Mesothelial cell of epicardium (in vitro differentiated cells): ENCODE results near the gene UBR4. TPM values are rescaled to one million over a fixed set of nuclear protein-coding genes. Genes with fewer than 3 reads are reported as not detected.

Source experiments
- DNase-seq, 2 experiments: peaks; one replicate each; pipeline ENCODE4 v3.0.0; 2021; ENCODE audit warnings: low spot score in 2 of 2; ENCODE audit not compliant: unreplicated experiment in 2 of 2
- H3K27ac Mint-ChIP-seq: 2 replicates; pipeline ENCODE4 v1.8.0; 2021; ENCODE audit warnings: mixed read lengths
- H3K27me3 Mint-ChIP-seq: 2 replicates; pipeline ENCODE4 v1.8.0; 2021; ENCODE audit warnings: low read depth, mixed read lengths
- H3K36me3 Mint-ChIP-seq: 2 replicates; pipeline ENCODE4 v1.8.0; 2021; ENCODE audit warnings: mixed read lengths
- H3K4me1 Mint-ChIP-seq: 2 replicates; pipeline ENCODE4 v1.8.0; 2021; ENCODE audit warnings: mixed read lengths
- H3K4me3 Mint-ChIP-seq: 2 replicates; pipeline ENCODE4 v1.8.0; 2021; ENCODE audit warnings: mild to moderate bottlenecking, moderate library complexity, mixed read lengths
- H3K9me3 Mint-ChIP-seq: 2 replicates; pipeline ENCODE4 v1.8.0; 2021; ENCODE audit warnings: mixed read lengths
- CTCF ChIP-seq: fragments of 200-600 bp; sonication (generic); IDR thresholded peaks from one replicate; pipeline ENCODE4 v1.5.0; 2021; ENCODE audit warnings: antibody characterized with exemption; ENCODE audit not compliant: unreplicated experiment
- total RNA-seq: library from RNA; stranded (reverse); gene quantifications from 3 replicates; pipeline ENCODE4 v1.2.1, GENCODE V29; 2021

UBR4 gene
- total RNA-seq, 1 donor from 2014 or later: 222 TPM

GRCh38 chr1:19073311-19074186, 136.5 kb downstream of the UBR4 start:
- no peak for DNase-seq
- Mint-ChIP-seq H3K27me3 (no peaks in the 10 kb centered on the region), H3K27ac (no peak overlapping the region), H3K4me1 (no peaks in the 10 kb centered on the region), H3K36me3 (peaks cover 30% of the 10 kb centered on the region), H3K9me3 (no peaks in the 10 kb centered on the region), H3K4me3 (no peak overlapping the region)
- no peak for TF ChIP-seq CTCF

- no peak for TF ChIP-seq CTCF
- Mint-ChIP-seq H3K4me1 (no peaks in the 10 kb centered on the region), H3K36me3 (peaks cover 30% of the 10 kb centered on the region), H3K27ac (no peak overlapping the region), H3K9me3 (no peaks in the 10 kb centered on the region), H3K4me3 (no peak overlapping the region), H3K27me3 (no peaks in the 10 kb centered on the region)
- no peak for DNase-seq
Observed at GRCh38 chr1:19072285-19072981, 137.6 kb downstream of the UBR4 start.

- TF ChIP-seq CTCF: no peak
- Mint-ChIP-seq H3K4me1 (no peaks in the 10 kb centered on the region), H3K27me3 (no peaks in the 10 kb centered on the region), H3K36me3 (peaks cover 26% of the 10 kb centered on the region), H3K9me3 (no peaks in the 10 kb centered on the region), H3K27ac (no peak overlapping the region), H3K4me3 (no peak overlapping the region)
- DNase-seq: no peak
Observed at GRCh38 chr1:19071674-19072281, 138.3 kb downstream of the UBR4 start.

- no peak overlapping the region for H3K4me3 Mint-ChIP-seq
- H3K4me1 Mint-ChIP-seq: no peaks in the 10 kb centered on the region
- no peak overlapping the region for H3K27ac Mint-ChIP-seq
- DNase-seq: no peak
- H3K36me3 Mint-ChIP-seq: peaks cover 19% of the 10 kb centered on the region
- TF ChIP-seq CTCF: no peak
- H3K27me3 Mint-ChIP-seq: no peaks in the 10 kb centered on the region
- no peaks in the 10 kb centered on the region for H3K9me3 Mint-ChIP-seq
Observed at GRCh38 chr1:19070891-19071621, 139.0 kb downstream of the UBR4 start.

GRCh38 chr1:19070197-19070651, 139.8 kb downstream of the UBR4 start:
- no peak overlapping the region for H3K27ac Mint-ChIP-seq

More at GRCh38 chr1:19070197-19070651, 139.8 kb downstream of the UBR4 start:
- Mint-ChIP-seq H3K36me3 (peaks cover 13% of the 10 kb centered on the region), H3K27me3 (no peaks in the 10 kb centered on the region), H3K4me1 (no peaks in the 10 kb centered on the region), H3K9me3 (no peaks in the 10 kb centered on the region), H3K4me3 (no peak overlapping the region)
- no peak for DNase-seq
- no peak for TF ChIP-seq CTCF
